HL-60 (cell line): Measurements from ENCODE around the gene USP11.

ENCODE experiments used
- DNase-seq, 2 experiments: peaks; one replicate each; pipeline ENCODE4 v3.0.0-alpha.2; 2010 to 2020; ENCODE audit warnings: low read depth in 1 of 2, low spot score in 1 of 2
- H3K27ac ChIP-seq: fragments of 250-450 bp; sonication (Bioruptor Pico); replicated peaks from 2 replicates; pipeline ENCODE4 v1.5.1; 2020; ENCODE audit warnings: mild to moderate bottlenecking, moderate library complexity
- H3K27me3 ChIP-seq: fragments of 250-450 bp; sonication (Bioruptor Pico); 2 replicates; pipeline ENCODE4 v1.5.1; 2021; ENCODE audit warnings: mild to moderate bottlenecking, moderate library complexity; ENCODE audit not compliant: insufficient read depth, poor library complexity, severe bottlenecking
- H3K4me3 ChIP-seq: replicated peaks from 2 replicates; pipeline ENCODE4 v1.5.1; 2011; ENCODE audit warnings: mild to moderate bottlenecking, control low read depth, low read length; ENCODE audit not compliant: insufficient read depth
- GABPA ChIP-seq: IDR thresholded peaks from 2 replicates; pipeline ENCODE4 v1.6.1; 2012; ENCODE audit warnings: low read depth
- POLR2AphosphoS5 ChIP-seq: IDR thresholded peaks from 2 replicates; pipeline ENCODE4 v1.6.1; 2012; ENCODE audit warnings: low read depth
- SPI1 ChIP-seq: IDR thresholded peaks from 2 replicates; pipeline ENCODE4 v1.6.1; 2012; ENCODE audit warnings: low read depth, mild to moderate bottlenecking, borderline replicate concordance
- TF ChIP-seq, protein P1 (sequence below): IDR thresholded peaks from 2 replicates; pipeline ENCODE4 v1.6.1; 2012; ENCODE audit warnings: low read depth; ENCODE audit not compliant: insufficient replicate concordance
- TF ChIP-seq, protein P2 (sequence below): IDR thresholded peaks from one replicate; pipeline ENCODE4 v1.5.1; 2011; ENCODE audit warnings: low read length, control low read depth, inconsistent platforms; ENCODE audit not compliant: insufficient read depth

USP11 gene

DNA sequence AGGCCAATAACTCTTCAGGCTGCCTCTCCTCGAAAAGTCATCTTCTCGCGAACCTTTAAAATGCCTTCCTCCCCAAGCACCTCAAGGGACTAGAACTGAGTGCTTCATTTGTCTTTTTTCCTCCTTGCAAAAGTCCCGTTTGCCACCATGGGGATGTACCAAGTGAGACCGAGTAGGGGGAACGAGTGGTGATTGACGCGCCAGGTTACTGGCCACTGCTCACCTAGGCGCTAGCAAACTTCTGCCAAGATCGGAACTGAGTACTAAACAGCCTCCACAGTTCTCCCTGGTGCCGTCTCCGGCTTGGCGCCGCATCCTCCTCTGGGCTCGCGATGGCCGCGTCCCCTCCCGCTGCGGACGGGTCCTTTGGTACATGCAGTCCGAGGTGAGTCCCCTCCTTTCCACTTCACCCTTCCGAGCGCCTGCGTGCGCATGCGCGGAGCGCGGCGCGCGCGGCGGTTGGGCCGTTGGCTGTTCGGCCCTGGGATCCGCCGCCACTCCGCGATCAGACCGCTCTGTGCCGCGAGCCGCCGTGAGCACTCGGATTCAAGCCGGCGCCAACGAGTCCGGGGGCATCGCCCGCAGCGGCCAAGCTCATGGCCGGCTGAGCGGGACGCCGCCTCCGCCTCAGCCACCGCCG lies 14.4 kb upstream of the USP11 start, which contains the start of gene CDK16:
CDK16 (plus strand) TSS at position 402 of the 640 bp plus-strand sequence. CDS start 4,877 bp downstream, outside the sequence.
- Histone ChIP-seq H3K27ac (peak within 1 kb of the TSS; percentile 99), H3K27me3 (no peaks in the 10 kb centered on the region), H3K4me3 (peak within 1 kb of the TSS; percentile 71)
- peak; percentile 68 to 82 for DNase-seq
- TF ChIP-seq POLR2AphosphoS5 (peak; percentile 53; the same call in 1 of the 2 replicates), GABPA (no peak), SPI1 (no peak)
- TF ChIP-seq, protein P1, sequence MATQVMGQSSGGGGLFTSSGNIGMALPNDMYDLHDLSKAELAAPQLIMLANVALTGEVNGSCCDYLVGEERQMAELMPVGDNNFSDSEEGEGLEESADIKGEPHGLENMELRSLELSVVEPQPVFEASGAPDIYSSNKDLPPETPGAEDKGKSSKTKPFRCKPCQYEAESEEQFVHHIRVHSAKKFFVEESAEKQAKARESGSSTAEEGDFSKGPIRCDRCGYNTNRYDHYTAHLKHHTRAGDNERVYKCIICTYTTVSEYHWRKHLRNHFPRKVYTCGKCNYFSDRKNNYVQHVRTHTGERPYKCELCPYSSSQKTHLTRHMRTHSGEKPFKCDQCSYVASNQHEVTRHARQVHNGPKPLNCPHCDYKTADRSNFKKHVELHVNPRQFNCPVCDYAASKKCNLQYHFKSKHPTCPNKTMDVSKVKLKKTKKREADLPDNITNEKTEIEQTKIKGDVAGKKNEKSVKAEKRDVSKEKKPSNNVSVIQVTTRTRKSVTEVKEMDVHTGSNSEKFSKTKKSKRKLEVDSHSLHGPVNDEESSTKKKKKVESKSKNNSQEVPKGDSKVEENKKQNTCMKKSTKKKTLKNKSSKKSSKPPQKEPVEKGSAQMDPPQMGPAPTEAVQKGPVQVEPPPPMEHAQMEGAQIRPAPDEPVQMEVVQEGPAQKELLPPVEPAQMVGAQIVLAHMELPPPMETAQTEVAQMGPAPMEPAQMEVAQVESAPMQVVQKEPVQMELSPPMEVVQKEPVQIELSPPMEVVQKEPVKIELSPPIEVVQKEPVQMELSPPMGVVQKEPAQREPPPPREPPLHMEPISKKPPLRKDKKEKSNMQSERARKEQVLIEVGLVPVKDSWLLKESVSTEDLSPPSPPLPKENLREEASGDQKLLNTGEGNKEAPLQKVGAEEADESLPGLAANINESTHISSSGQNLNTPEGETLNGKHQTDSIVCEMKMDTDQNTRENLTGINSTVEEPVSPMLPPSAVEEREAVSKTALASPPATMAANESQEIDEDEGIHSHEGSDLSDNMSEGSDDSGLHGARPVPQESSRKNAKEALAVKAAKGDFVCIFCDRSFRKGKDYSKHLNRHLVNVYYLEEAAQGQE, result peak; percentile 35
- TF ChIP-seq, protein P2, sequence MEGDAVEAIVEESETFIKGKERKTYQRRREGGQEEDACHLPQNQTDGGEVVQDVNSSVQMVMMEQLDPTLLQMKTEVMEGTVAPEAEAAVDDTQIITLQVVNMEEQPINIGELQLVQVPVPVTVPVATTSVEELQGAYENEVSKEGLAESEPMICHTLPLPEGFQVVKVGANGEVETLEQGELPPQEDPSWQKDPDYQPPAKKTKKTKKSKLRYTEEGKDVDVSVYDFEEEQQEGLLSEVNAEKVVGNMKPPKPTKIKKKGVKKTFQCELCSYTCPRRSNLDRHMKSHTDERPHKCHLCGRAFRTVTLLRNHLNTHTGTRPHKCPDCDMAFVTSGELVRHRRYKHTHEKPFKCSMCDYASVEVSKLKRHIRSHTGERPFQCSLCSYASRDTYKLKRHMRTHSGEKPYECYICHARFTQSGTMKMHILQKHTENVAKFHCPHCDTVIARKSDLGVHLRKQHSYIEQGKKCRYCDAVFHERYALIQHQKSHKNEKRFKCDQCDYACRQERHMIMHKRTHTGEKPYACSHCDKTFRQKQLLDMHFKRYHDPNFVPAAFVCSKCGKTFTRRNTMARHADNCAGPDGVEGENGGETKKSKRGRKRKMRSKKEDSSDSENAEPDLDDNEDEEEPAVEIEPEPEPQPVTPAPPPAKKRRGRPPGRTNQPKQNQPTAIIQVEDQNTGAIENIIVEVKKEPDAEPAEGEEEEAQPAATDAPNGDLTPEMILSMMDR, result no peak

DNA sequence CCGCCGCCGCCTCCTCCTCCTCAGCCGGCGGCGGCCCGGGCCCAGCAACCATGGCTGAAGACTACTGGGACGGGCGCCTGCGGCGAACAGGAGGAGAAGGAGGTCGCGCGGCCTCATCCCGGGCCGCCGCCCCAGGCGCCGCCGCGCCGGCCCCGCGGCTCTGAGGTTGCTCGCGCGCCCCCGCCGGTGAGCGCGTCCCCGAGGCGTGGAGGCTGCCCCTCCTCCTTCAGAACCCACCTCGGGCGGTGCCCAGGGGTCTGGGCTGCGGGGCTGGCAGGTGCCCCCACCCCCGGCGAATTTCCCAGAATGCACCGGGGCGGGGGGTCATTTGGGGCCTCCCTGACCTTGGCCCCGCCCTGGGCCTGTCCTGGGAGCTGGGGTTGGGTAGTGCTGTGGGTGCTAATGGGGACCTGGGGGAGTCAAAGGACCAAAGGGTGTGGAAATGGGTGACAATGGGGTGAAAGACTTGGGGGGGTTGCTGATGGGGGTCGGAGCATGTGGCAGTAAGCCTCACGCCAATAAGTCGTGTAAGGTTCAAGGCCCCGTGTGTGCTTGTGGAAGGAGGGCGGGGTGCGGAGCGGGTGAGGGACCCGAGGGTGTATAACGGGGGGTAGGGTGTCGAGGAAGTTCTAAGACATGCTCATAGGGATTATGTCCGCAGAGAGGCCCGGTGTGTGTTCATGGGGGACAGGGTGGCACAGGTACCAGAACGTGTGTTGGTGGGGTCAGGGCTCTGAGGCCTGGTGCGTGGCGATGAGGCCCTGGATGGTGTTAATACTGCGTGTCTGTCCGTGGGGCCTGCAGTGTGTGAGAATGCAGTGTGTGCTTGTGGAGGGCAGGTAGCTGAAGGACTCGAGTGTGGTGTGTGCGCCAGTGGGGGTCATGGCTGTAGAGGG lies 13.6 kb upstream of the USP11 start:
- H3K27ac ChIP-seq, result peak overlapping the region; percentile 99
- peak in 1 of 2 experiments; percentile 25 for DNase-seq
- no peaks in the 10 kb centered on the region for H3K27me3 ChIP-seq
- peak overlapping the region; percentile 71 for H3K4me3 ChIP-seq
- TF ChIP-seq, protein P2, result no peak
- no peak for TF ChIP-seq POLR2AphosphoS5
- no peak for TF ChIP-seq SPI1
- no peak for TF ChIP-seq GABPA
- TF ChIP-seq, protein P1, result no peak

DNA sequence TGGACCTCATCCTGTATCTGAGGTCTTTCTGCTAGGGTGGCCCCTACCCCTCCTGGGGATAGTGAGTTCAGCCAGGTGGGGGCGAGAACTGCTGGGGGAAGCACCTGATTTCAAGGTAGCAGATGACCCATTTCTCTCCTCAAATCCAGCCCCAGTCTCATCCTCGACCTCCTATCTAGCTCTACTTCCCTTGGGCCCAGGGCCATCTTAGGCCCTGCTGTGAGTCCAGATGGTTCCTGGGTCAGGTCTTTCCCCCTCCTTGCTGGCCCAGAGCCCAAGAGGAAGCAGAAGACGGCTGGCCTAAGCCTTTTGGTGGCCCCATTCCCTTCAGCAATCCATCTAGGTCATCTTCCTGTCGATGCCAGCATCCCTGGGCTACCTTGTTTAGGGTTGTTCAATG lies 11.1 kb upstream of the USP11 start:
- H3K27ac ChIP-seq, result no peak overlapping the region
- TF ChIP-seq GABPA (no peak), POLR2AphosphoS5 (no peak), SPI1 (no peak)
- TF ChIP-seq, protein P1, result no peak
- TF ChIP-seq, protein P2, result no peak
- no peak for DNase-seq
- H3K27me3 ChIP-seq, result no peaks in the 10 kb centered on the region
- H3K4me3 ChIP-seq, result no peak overlapping the region
